Thyroid gland (tissue), 4 donors: ENCODE measurements around the gene ROPN1B.
"Not testable (repeated sequence)": the region's sequence is repeated elsewhere in the genome, so short reads cannot be mapped to it uniquely, and the experiment has no call there.

Experiments
- POLR2A ChIP-seq, 2 donors: fragments of 450-650 bp; IDR thresholded peaks; one replicate each; pipeline ENCODE4 v1.6.1; 2017; ENCODE audit warnings: antibody characterized with exemption in 2 of 2, mild to moderate bottlenecking in 2 of 2, moderate library complexity in 1 of 2
- TF ChIP-seq, protein P1 (sequence below), 6 experiments: fragments of 200-600 bp in 3 of 6; fragments of 450-650 bp in 3 of 6; sonication (generic) in 3 of 6; IDR thresholded peaks; one replicate each; pipeline ENCODE4 v1.5.1; 2016 to 2019; ENCODE audit warnings: antibody characterized with exemption in 6 of 6, mild to moderate bottlenecking in 2 of 6, inconsistent platforms in 1 of 6, moderate library complexity in 1 of 6

GRCh38 chr3:125935252-125935874 is 33.6 kb upstream of the ROPN1B start:
- TF ChIP-seq, protein P1, sequence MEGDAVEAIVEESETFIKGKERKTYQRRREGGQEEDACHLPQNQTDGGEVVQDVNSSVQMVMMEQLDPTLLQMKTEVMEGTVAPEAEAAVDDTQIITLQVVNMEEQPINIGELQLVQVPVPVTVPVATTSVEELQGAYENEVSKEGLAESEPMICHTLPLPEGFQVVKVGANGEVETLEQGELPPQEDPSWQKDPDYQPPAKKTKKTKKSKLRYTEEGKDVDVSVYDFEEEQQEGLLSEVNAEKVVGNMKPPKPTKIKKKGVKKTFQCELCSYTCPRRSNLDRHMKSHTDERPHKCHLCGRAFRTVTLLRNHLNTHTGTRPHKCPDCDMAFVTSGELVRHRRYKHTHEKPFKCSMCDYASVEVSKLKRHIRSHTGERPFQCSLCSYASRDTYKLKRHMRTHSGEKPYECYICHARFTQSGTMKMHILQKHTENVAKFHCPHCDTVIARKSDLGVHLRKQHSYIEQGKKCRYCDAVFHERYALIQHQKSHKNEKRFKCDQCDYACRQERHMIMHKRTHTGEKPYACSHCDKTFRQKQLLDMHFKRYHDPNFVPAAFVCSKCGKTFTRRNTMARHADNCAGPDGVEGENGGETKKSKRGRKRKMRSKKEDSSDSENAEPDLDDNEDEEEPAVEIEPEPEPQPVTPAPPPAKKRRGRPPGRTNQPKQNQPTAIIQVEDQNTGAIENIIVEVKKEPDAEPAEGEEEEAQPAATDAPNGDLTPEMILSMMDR (IDR thresholded peaks at IDR 0.05) = not testable (repeated sequence)
- not testable (repeated sequence) for TF ChIP-seq POLR2A (IDR thresholded peaks at IDR 0.05)
